ENCODE measurements around the gene FKBP4.

GRCh38 chr12:2800046-2800570 is 5.3 kb downstream of the FKBP4 start:
- no peak for TF ChIP-seq CTCF (IDR thresholded peaks at IDR 0.05)
- TF ChIP-seq ZFX (IDR thresholded peaks at IDR 0.05; ENCODE audit: borderline replicate concordance), result no peak

All from 22Rv1 (cell line).